KMS-11 (cell line): ENCODE data around the gene RAD51B.

ENCODE experiments used
- H2AFZ ChIP-seq: fragments of 200-600 bp; sonication (generic); 2 replicates; pipeline ENCODE4 v1.6.1; 2016; ENCODE audit warnings: antibody characterized with exemption, mixed run types, low read depth
- H3K27ac ChIP-seq: fragments of 200-600 bp; sonication (generic); 2 replicates; pipeline ENCODE4 v1.6.1; 2016; ENCODE audit warnings: mild to moderate bottlenecking, mixed run types
- H3K27me3 ChIP-seq: fragments of 200-600 bp; sonication (generic); 2 replicates; pipeline ENCODE4 v1.6.1; 2017; ENCODE audit warnings: mild to moderate bottlenecking, low read depth, mixed run types, moderate library complexity; ENCODE audit not compliant: insufficient read depth
- H3K36me3 ChIP-seq: fragments of 200-600 bp; sonication (generic); 2 replicates; pipeline ENCODE4 v1.6.1; 2017; ENCODE audit warnings: mild to moderate bottlenecking, mixed run types; ENCODE audit not compliant: insufficient read depth
- H3K4me1 ChIP-seq: fragments of 200-600 bp; sonication (generic); 2 replicates; pipeline ENCODE4 v1.6.1; 2016; ENCODE audit warnings: mild to moderate bottlenecking, low read depth, mixed run types; ENCODE audit not compliant: poor library complexity, severe bottlenecking
- H3K4me2 ChIP-seq: fragments of 200-600 bp; sonication (generic); 2 replicates; pipeline ENCODE4 v1.7.0; 2016; ENCODE audit warnings: mild to moderate bottlenecking, mixed run types
- H3K4me3 ChIP-seq: fragments of 200-600 bp; sonication (generic); IDR thresholded peaks from 2 replicates; pipeline ENCODE4 v1.6.1; 2017; ENCODE audit warnings: low read depth, low read length, mixed read lengths; ENCODE audit not compliant: insufficient read depth
- H3K79me2 ChIP-seq: fragments of 200-600 bp; sonication (generic); 2 replicates; pipeline ENCODE4 v1.6.1; 2016; ENCODE audit warnings: low read depth, mixed run types; ENCODE audit not compliant: insufficient read depth
- H3K9ac ChIP-seq: fragments of 200-600 bp; sonication (generic); 2 replicates; pipeline ENCODE4 v1.6.1; 2016; ENCODE audit warnings: mild to moderate bottlenecking, mixed run types
- H4K20me1 ChIP-seq: fragments of 200-600 bp; sonication (generic); 2 replicates; pipeline ENCODE4 v1.6.1; 2016; ENCODE audit warnings: mild to moderate bottlenecking, mixed run types; ENCODE audit not compliant: insufficient read depth
- TF ChIP-seq, protein P1 (sequence below): fragments of 200-600 bp; sonication (generic); conservative IDR thresholded peaks from 2 replicates; pipeline ENCODE4 v1.6.1; 2017; ENCODE audit warnings: low read depth, mild to moderate bottlenecking, antibody characterized with exemption, low read length, moderate library complexity, mixed read lengths

RAD51B gene

DNA sequence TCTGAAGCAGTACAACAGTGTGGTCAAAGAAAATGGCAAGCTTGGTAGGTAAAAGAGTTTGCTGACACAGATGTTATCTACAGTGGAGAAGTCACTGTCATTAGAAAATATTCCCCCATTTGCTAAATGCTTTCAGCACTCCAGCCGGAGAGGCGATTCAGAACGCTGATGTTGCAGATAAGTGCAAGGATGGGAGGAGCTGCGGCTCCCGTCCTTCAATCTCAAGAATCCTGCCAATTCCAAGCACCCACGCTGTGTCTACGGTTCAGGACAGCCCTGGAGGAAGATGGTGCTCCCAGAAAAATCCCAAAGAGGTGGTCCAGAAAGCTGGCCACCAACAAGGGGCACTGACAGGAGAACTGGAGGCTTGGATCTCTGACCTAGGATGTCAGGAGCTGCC, 894.2 kb downstream of the RAD51B start:
- Histone ChIP-seq H3K79me2 (no peaks in the 10 kb centered on the region), H3K27ac (no peak overlapping the region), H3K27me3 (no peaks in the 10 kb centered on the region), H3K9ac (no peak overlapping the region), H3K4me1 (no peaks in the 10 kb centered on the region), H3K4me3 (no peak overlapping the region), H3K4me2 (no peak overlapping the region), H4K20me1 (no peaks in the 10 kb centered on the region), H2AFZ (no peak overlapping the region), H3K36me3 (no peaks in the 10 kb centered on the region)
- TF ChIP-seq, protein P1, sequence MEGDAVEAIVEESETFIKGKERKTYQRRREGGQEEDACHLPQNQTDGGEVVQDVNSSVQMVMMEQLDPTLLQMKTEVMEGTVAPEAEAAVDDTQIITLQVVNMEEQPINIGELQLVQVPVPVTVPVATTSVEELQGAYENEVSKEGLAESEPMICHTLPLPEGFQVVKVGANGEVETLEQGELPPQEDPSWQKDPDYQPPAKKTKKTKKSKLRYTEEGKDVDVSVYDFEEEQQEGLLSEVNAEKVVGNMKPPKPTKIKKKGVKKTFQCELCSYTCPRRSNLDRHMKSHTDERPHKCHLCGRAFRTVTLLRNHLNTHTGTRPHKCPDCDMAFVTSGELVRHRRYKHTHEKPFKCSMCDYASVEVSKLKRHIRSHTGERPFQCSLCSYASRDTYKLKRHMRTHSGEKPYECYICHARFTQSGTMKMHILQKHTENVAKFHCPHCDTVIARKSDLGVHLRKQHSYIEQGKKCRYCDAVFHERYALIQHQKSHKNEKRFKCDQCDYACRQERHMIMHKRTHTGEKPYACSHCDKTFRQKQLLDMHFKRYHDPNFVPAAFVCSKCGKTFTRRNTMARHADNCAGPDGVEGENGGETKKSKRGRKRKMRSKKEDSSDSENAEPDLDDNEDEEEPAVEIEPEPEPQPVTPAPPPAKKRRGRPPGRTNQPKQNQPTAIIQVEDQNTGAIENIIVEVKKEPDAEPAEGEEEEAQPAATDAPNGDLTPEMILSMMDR, result no peak

DNA sequence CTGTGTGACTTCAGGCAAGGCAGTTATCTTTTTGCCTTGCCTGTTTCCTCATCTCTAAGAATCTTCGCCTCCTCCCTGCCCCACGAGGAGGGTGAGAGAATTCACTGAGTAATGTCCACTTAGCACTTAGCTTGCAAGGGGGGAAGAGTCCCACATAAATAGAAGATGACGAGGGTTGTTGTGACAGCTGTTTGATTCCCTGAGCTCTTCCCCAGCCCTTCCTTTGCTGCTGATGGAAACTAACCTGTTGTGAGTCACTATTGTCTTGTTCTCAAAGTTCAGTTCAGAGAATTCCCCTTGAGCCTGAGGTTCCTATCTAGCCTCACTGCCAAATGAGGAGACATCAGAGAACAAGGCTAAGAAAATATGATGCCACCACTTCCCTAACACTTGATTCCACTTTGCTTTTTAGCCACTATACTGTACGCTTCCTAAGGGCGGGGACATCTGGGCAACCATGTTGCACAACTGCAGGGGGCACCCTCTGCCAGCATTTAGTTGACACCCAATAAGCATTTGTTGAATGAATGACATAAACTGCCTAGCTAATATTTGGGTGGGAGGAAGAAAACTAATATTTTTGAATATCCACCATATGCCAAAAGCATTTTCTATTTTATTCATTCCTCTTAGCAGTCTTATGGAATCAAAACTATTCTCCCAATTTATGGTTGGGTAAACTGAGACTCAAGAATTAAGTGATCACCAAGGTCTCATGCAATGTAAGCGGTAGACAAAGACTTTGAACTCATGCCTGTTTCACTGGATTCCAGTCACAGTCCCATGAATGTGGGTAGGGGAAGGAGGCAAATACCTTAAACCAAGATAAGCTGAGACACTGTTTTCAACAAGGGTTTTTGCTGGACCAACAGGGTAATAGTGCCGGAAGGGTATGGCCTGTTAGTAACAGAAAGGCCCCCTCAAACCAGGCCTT, 895.7 kb downstream of the RAD51B start:
- TF ChIP-seq, protein P1, result no peak
- Histone ChIP-seq H2AFZ (no peak overlapping the region), H3K4me3 (no peak overlapping the region), H3K36me3 (no peaks in the 10 kb centered on the region), H3K9ac (no peak overlapping the region), H4K20me1 (no peaks in the 10 kb centered on the region), H3K27me3 (no peaks in the 10 kb centered on the region), H3K4me1 (no peaks in the 10 kb centered on the region), H3K4me2 (no peak overlapping the region), H3K79me2 (no peaks in the 10 kb centered on the region), H3K27ac (no peak overlapping the region)

DNA sequence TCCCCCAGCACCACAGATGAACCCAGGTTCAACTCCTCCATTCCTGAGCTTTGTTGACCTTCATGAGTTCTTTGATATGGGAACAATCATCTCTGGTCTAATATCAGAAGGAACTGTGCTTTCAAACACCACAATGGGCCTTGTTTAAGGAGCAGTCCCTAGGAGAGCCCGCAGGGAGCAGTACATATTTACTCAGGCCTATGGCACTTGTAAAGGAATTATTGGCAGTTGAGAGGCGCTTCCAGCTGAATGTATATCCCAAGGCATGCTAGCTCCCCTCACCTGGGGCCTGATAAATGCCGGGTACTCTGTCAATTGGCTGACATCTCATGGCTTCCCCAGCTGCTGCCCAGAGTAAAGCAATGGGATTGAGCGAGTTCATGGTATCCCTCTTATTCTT, 897.1 kb downstream of the RAD51B start:
- Histone ChIP-seq H3K4me1 (no peaks in the 10 kb centered on the region), H3K4me3 (no peak overlapping the region), H3K79me2 (no peaks in the 10 kb centered on the region), H3K27ac (no peak overlapping the region), H4K20me1 (no peaks in the 10 kb centered on the region), H3K9ac (no peak overlapping the region), H2AFZ (no peak overlapping the region), H3K36me3 (no peaks in the 10 kb centered on the region), H3K4me2 (no peak overlapping the region), H3K27me3 (no peaks in the 10 kb centered on the region)
- TF ChIP-seq, protein P1, result no peak

DNA sequence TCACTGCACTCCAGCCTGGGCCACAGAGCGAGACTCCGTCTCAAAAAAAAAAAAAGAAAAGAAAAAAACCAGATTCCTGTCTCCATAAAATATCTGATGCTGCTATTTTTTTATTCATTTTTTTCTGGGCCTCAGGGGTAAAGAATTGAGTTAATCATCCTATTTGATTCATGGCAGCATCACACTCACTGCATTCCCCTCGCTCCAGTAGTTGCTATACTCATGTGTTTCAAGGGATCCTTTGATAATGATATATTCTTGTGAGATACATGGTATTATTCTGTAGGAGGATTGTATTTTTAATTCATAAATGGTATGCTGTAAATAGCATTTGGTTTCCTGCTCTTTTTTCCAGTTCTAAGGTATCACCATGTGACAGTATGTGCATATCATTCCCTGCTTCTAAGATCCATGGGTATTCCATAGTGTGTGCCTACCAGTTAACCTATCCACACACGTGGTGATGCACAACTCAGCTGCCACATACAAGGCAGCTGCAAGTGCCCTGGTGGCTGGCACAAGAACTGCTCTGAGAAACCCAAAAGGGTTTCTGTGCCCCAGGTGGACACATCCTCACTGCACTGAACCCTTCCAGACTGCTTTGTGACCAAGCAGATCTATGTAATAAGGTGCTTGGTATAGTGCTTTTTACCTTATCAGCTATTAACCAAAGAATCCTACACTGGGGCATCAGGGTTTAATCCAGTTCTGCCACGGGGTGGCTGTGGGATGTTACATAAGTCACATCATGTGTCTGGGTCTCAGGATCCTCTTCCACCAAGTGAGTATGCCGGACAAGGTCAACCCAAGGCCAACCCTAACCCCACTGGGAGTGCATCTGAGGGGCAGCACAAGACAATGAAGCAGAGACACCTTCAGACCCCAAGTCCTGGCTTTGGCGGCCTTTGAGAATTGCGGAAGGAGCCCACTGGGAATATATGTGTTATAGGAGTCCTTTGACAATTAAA, 898.7 kb downstream of the RAD51B start:
- Histone ChIP-seq H3K79me2 (no peaks in the 10 kb centered on the region), H3K27ac (no peak overlapping the region), H2AFZ (no peak overlapping the region), H3K9ac (no peak overlapping the region), H3K4me3 (no peak overlapping the region), H3K4me1 (no peaks in the 10 kb centered on the region), H3K27me3 (no peaks in the 10 kb centered on the region), H3K36me3 (no peaks in the 10 kb centered on the region), H4K20me1 (no peaks in the 10 kb centered on the region), H3K4me2 (no peak overlapping the region)
- TF ChIP-seq, protein P1, result no peak
